ENCODE data around the gene TMEM94. TPM values are rescaled to one million over a fixed set of nuclear protein-coding genes. Genes with fewer than 3 reads are reported as not detected.
A peak's percentile ranks its signal among the peaks of the same experiment; 100 is the strongest.

Gene TMEM94
- total and polyA plus RNA-seq, 2 of the 13 experiments (the other 11 are each of a cell fraction or from before 2014, with no cell fraction given), result 32.6 to 134 TPM

DNA sequence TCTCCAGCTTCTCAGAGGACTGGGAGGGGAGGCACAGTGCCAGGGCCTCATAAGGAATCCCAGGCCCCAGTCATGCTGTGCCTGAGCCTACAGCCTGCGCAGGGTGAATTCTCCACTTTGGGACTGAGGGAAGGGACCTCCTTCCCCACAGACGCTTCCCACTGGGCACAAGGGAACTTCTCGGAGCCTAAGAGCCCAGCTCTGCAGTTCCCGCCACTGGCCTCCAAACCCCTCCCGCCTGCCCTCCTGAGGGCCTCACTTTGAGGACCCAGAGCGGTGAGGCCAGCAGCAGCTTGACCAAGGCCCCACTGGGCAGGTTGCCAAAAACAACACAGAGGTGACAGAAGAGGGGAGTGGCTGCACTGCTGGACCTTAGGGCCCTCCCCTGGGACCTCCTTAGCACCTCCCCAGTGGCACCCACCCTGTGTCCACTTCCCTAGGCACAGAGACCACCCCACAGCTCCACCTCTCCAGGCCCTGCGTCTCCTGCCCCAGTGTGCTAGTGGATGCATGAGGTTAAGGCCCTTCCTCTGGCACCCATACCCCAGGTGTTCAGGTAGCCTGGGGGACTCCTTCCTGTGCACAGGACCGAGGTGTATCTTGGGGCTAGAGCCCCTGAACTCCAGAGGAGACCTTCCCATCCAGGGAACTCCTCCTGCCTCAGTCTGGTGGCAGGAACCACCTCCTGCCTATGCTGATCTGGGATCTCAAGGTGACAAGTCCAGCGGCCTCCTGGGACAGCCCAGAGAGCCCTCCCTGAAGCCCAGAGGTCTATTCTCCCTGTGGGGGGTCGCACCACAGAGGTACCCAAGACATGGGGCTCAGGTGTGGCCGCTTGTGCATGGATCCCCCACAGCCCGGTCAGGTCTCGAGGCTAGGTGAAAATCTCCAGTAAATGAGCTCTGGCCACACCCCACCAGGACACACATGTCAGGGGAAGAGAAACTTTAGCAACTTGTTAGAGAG, 55.5 kb downstream of the TMEM94 start (continued):
- peak; percentile 85; the same call in 1 of the 2 replicates for TF ChIP-seq SPEN (CRISPR knock-in tag; IDR thresholded peaks at IDR 0.05; ENCODE audit: low read depth)
- peak; percentile 77 for TF ChIP-seq ELF3 (CRISPR knock-in tag; IDR thresholded peaks at IDR 0.05)
- TF ChIP-seq ZNF83 (CRISPR knock-in tag; IDR thresholded peaks at IDR 0.05; ENCODE audit: borderline replicate concordance), result no peak
- 0 out of 2 replicates have a peak, but pooled peaks have one; percentile 37 for TF ChIP-seq ZFP41 (CRISPR knock-in tag; IDR thresholded peaks at IDR 0.05; ENCODE audit: borderline replicate concordance)
- no peak for TF ChIP-seq SOX13 (IDR thresholded peaks at IDR 0.05)
- TF ChIP-seq SOX13 (CRISPR knock-in tag; conservative IDR thresholded peaks at IDR 0.05 in 1 of 2, IDR thresholded peaks at IDR 0.05 in 1 of 2), result peak in 1 of 2 experiments; percentile 85; a peak in 2 of 4 replicates
- peak; percentile 69; the same call in 1 of the 2 replicates for TF ChIP-seq NR2F2 (IDR thresholded peaks at IDR 0.05; ENCODE audit: borderline replicate concordance, low read depth)
- TF ChIP-seq HMG20B (CRISPR knock-in tag; conservative IDR thresholded peaks at IDR 0.05), result peak; percentile 72; the same call in 1 of the 2 replicates
- TF ChIP-seq ESRRA (CRISPR knock-in tag; IDR thresholded peaks at IDR 0.05; ENCODE audit: low read depth), result peak; percentile 67; the same call in 1 of the 2 replicates
- no peak for TF ChIP-seq ZNF839 (CRISPR knock-in tag; IDR thresholded peaks at IDR 0.05; ENCODE audit: borderline replicate concordance)
- no peak for TF ChIP-seq PCBP2 (optimal IDR thresholded peaks at IDR 0.05; ENCODE audit: low read depth, low read length, poor library complexity, severe bottlenecking)
- TF ChIP-seq SP4 (CRISPR knock-in tag; IDR thresholded peaks at IDR 0.05), result peak; percentile 66; the same call in 1 of the 2 replicates
- TF ChIP-seq, protein P1, sequence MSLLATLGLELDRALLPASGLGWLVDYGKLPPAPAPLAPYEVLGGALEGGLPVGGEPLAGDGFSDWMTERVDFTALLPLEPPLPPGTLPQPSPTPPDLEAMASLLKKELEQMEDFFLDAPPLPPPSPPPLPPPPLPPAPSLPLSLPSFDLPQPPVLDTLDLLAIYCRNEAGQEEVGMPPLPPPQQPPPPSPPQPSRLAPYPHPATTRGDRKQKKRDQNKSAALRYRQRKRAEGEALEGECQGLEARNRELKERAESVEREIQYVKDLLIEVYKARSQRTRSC (CRISPR knock-in tag; IDR thresholded peaks at IDR 0.05; ENCODE audit: low read depth), result no peak
- peak; percentile 70; the same call in 1 of the 2 replicates for TF ChIP-seq ZNF317 (CRISPR knock-in tag; IDR thresholded peaks at IDR 0.05)
- TF ChIP-seq KMT2B (CRISPR knock-in tag; IDR thresholded peaks at IDR 0.05), result peak; percentile 55; the same call in 1 of the 2 replicates
- no peak for TF ChIP-seq ZNF496 (CRISPR knock-in tag; IDR thresholded peaks at IDR 0.05; ENCODE audit: insufficient replicate concordance)
- peak; percentile 30 for TF ChIP-seq RBM22 (optimal IDR thresholded peaks at IDR 0.05; ENCODE audit: low read length)
- TF ChIP-seq, protein P2, sequence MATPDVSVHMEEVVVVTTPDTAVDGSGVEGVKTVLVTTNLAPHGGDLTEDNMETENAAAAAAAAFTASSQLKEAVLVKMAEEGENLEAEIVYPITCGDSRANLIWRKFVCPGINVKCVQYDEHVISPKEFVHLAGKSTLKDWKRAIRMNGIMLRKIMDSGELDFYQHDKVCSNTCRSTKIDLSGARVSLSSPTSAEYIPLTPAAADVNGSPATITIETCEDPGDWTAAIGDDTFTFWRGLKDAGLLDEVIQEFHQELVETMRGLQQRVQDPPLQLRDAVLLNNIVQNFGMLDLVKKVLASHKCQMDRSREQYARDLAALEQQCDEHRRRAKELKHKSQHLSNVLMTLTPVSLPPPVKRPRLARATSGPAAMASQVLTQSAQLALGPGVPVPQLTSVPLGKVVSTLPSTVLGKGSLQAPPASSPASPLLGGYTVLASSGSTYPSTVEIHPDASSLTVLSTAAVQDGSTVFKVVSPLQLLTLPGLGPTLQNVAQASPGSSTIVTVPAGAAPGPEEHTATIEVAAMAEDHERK (CRISPR knock-in tag; IDR thresholded peaks at IDR 0.05; ENCODE audit: low read depth), result no peak

Measured in HepG2 (cell line).